ENCODE measurements around the gene GORASP1.
A peak's percentile ranks its signal among the peaks of the same experiment; 100 is the strongest.

GORASP1 gene

GRCh38 chr3:39134305-39134704 lies 26.9 kb upstream of the GORASP1 start:
- H3K4me3 ChIP-seq (ENCODE audit: low read depth in 1 of 2, low read length in 2 of 2), result no peak overlapping the region
- H3K9ac ChIP-seq (ENCODE audit: low read depth in 1 of 2, low read length in 2 of 2), result no peak overlapping the region
- H3K36me3 ChIP-seq (ENCODE audit: control insufficient read depth in 1 of 2, insufficient read depth in 2 of 2, low read length in 2 of 2), result peaks cover 0 to 3% of the 10 kb centered on the region in 2 donors
- no peaks in the 10 kb centered on the region for H3K9me3 ChIP-seq (ENCODE audit: control insufficient read depth in 1 of 2, low read length in 2 of 2)
- H3K27ac ChIP-seq (ENCODE audit: low read depth, low read length), result no peak overlapping the region
- peaks cover 0 to 7% of the 10 kb centered on the region in 2 donors for H3K4me1 ChIP-seq (ENCODE audit: control insufficient read depth in 1 of 2, insufficient read depth in 2 of 2, low read length in 2 of 2)
- H3K27me3 ChIP-seq (ENCODE audit: control insufficient read depth in 1 of 2, insufficient read depth in 2 of 2, low read length in 2 of 2), result no peaks in the 10 kb centered on the region

- Histone ChIP-seq H3K9ac (ENCODE audit: low read depth in 1 of 2, low read length in 2 of 2) (no peak overlapping the region), H3K27me3 (ENCODE audit: control insufficient read depth in 1 of 2, insufficient read depth in 2 of 2, low read length in 2 of 2) (no peaks in the 10 kb centered on the region), H3K27ac (ENCODE audit: low read depth, low read length) (no peak overlapping the region), H3K4me1 (ENCODE audit: control insufficient read depth in 1 of 2, insufficient read depth in 2 of 2, low read length in 2 of 2) (peaks cover 0 to 7% of the 10 kb centered on the region in 2 donors), H3K4me3 (ENCODE audit: low read depth in 1 of 2, low read length in 2 of 2) (no peak overlapping the region), H3K9me3 (ENCODE audit: control insufficient read depth in 1 of 2, low read length in 2 of 2) (no peaks in the 10 kb centered on the region), H3K36me3 (ENCODE audit: control insufficient read depth in 1 of 2, insufficient read depth in 2 of 2, low read length in 2 of 2) (peaks cover 0 to 3% of the 10 kb centered on the region in 2 donors)
Measured at GRCh38 chr3:39133822-39134221, 26.4 kb upstream of the GORASP1 start.

GRCh38 chr3:39133093-39133490 lies 25.7 kb upstream of the GORASP1 start:
- H3K36me3 ChIP-seq (ENCODE audit: control insufficient read depth in 1 of 2, insufficient read depth in 2 of 2, low read length in 2 of 2), result no peaks in the 10 kb centered on the region
- H3K9ac ChIP-seq (ENCODE audit: low read depth in 1 of 2, low read length in 2 of 2), result no peak overlapping the region
- no peak overlapping the region for H3K27ac ChIP-seq (ENCODE audit: low read depth, low read length)
- no peak overlapping the region for H3K4me3 ChIP-seq (ENCODE audit: low read depth in 1 of 2, low read length in 2 of 2)
- H3K9me3 ChIP-seq (ENCODE audit: control insufficient read depth in 1 of 2, low read length in 2 of 2), result no peaks in the 10 kb centered on the region
- no peaks in the 10 kb centered on the region for H3K27me3 ChIP-seq (ENCODE audit: control insufficient read depth in 1 of 2, insufficient read depth in 2 of 2, low read length in 2 of 2)
- H3K4me1 ChIP-seq (ENCODE audit: control insufficient read depth in 1 of 2, insufficient read depth in 2 of 2, low read length in 2 of 2), result peaks cover 0 to 7% of the 10 kb centered on the region in 2 donors

GRCh38 chr3:39132096-39133092 lies 25.0 kb upstream of the GORASP1 start:
- Histone ChIP-seq H3K4me3 (ENCODE audit: low read depth in 1 of 2, low read length in 2 of 2) (no peak overlapping the region), H3K9ac (ENCODE audit: low read depth in 1 of 2, low read length in 2 of 2) (no peak overlapping the region), H3K27me3 (ENCODE audit: control insufficient read depth in 1 of 2, insufficient read depth in 2 of 2, low read length in 2 of 2) (no peaks in the 10 kb centered on the region), H3K36me3 (ENCODE audit: control insufficient read depth in 1 of 2, insufficient read depth in 2 of 2, low read length in 2 of 2) (no peaks in the 10 kb centered on the region), H3K27ac (ENCODE audit: low read depth, low read length) (no peak overlapping the region), H3K4me1 (ENCODE audit: control insufficient read depth in 1 of 2, insufficient read depth in 2 of 2, low read length in 2 of 2) (peaks cover 0 to 7% of the 10 kb centered on the region in 2 donors), H3K9me3 (ENCODE audit: control insufficient read depth in 1 of 2, low read length in 2 of 2) (no peaks in the 10 kb centered on the region)

GRCh38 chr3:39130693-39131265 lies 23.4 kb upstream of the GORASP1 start:
- Histone ChIP-seq H3K4me1 (ENCODE audit: control insufficient read depth in 1 of 2, insufficient read depth in 2 of 2, low read length in 2 of 2) (peaks cover 11 to 17% of the 10 kb centered on the region in 2 donors), H3K27ac (ENCODE audit: low read depth, low read length) (no peak overlapping the region), H3K9me3 (ENCODE audit: control insufficient read depth in 1 of 2, low read length in 2 of 2) (no peaks in the 10 kb centered on the region), H3K27me3 (ENCODE audit: control insufficient read depth in 1 of 2, insufficient read depth in 2 of 2, low read length in 2 of 2) (no peaks in the 10 kb centered on the region), H3K9ac (ENCODE audit: low read depth in 1 of 2, low read length in 2 of 2) (no peak overlapping the region), H3K36me3 (ENCODE audit: control insufficient read depth in 1 of 2, insufficient read depth in 2 of 2, low read length in 2 of 2) (no peaks in the 10 kb centered on the region), H3K4me3 (ENCODE audit: low read depth in 1 of 2, low read length in 2 of 2) (no peak overlapping the region)

- Histone ChIP-seq H3K27me3 (ENCODE audit: control insufficient read depth in 1 of 2, insufficient read depth in 2 of 2, low read length in 2 of 2) (no peaks in the 10 kb centered on the region), H3K9me3 (ENCODE audit: control insufficient read depth in 1 of 2, low read length in 2 of 2) (no peaks in the 10 kb centered on the region), H3K36me3 (ENCODE audit: control insufficient read depth in 1 of 2, insufficient read depth in 2 of 2, low read length in 2 of 2) (no peaks in the 10 kb centered on the region), H3K4me1 (ENCODE audit: control insufficient read depth in 1 of 2, insufficient read depth in 2 of 2, low read length in 2 of 2) (peaks cover 16 to 23% of the 10 kb centered on the region in 2 donors), H3K9ac (ENCODE audit: low read depth in 1 of 2, low read length in 2 of 2) (no peak overlapping the region), H3K4me3 (ENCODE audit: low read depth in 1 of 2, low read length in 2 of 2) (no peak overlapping the region), H3K27ac (ENCODE audit: low read depth, low read length) (no peak overlapping the region)
Measured at GRCh38 chr3:39130026-39130425, 22.6 kb upstream of the GORASP1 start.

GRCh38 chr3:39128951-39129350 lies 21.5 kb upstream of the GORASP1 start:
- Histone ChIP-seq H3K36me3 (ENCODE audit: control insufficient read depth in 1 of 2, insufficient read depth in 2 of 2, low read length in 2 of 2) (no peaks in the 10 kb centered on the region), H3K9ac (ENCODE audit: low read depth in 1 of 2, low read length in 2 of 2) (no peak overlapping the region), H3K4me3 (ENCODE audit: low read depth in 1 of 2, low read length in 2 of 2) (no peak overlapping the region), H3K27ac (ENCODE audit: low read depth, low read length) (no peak overlapping the region), H3K4me1 (ENCODE audit: control insufficient read depth in 1 of 2, insufficient read depth in 2 of 2, low read length in 2 of 2) (peaks cover 16 to 18% of the 10 kb centered on the region in 2 donors), H3K9me3 (ENCODE audit: control insufficient read depth in 1 of 2, low read length in 2 of 2) (no peaks in the 10 kb centered on the region), H3K27me3 (ENCODE audit: control insufficient read depth in 1 of 2, insufficient read depth in 2 of 2, low read length in 2 of 2) (no peaks in the 10 kb centered on the region)

GRCh38 chr3:39127908-39128304 lies 20.5 kb upstream of the GORASP1 start:
- Histone ChIP-seq H3K9me3 (ENCODE audit: control insufficient read depth in 1 of 2, low read length in 2 of 2) (no peaks in the 10 kb centered on the region), H3K27me3 (ENCODE audit: control insufficient read depth in 1 of 2, insufficient read depth in 2 of 2, low read length in 2 of 2) (no peaks in the 10 kb centered on the region), H3K27ac (ENCODE audit: low read depth, low read length) (no peak overlapping the region), H3K4me1 (ENCODE audit: control insufficient read depth in 1 of 2, insufficient read depth in 2 of 2, low read length in 2 of 2) (peaks cover 16 to 18% of the 10 kb centered on the region in 2 donors), H3K4me3 (ENCODE audit: low read depth in 1 of 2, low read length in 2 of 2) (no peak overlapping the region), H3K36me3 (ENCODE audit: control insufficient read depth in 1 of 2, insufficient read depth in 2 of 2, low read length in 2 of 2) (no peaks in the 10 kb centered on the region), H3K9ac (ENCODE audit: low read depth in 1 of 2, low read length in 2 of 2) (no peak overlapping the region)

- Histone ChIP-seq H3K4me3 (ENCODE audit: low read depth in 1 of 2, low read length in 2 of 2) (no peak overlapping the region), H3K4me1 (ENCODE audit: control insufficient read depth in 1 of 2, insufficient read depth in 2 of 2, low read length in 2 of 2) (peaks cover 16 to 18% of the 10 kb centered on the region in 2 donors), H3K27ac (ENCODE audit: low read depth, low read length) (no peak overlapping the region), H3K9ac (ENCODE audit: low read depth in 1 of 2, low read length in 2 of 2) (no peak overlapping the region), H3K27me3 (ENCODE audit: control insufficient read depth in 1 of 2, insufficient read depth in 2 of 2, low read length in 2 of 2) (no peaks in the 10 kb centered on the region), H3K9me3 (ENCODE audit: control insufficient read depth in 1 of 2, low read length in 2 of 2) (no peaks in the 10 kb centered on the region), H3K36me3 (ENCODE audit: control insufficient read depth in 1 of 2, insufficient read depth in 2 of 2, low read length in 2 of 2) (no peaks in the 10 kb centered on the region)
Measured at GRCh38 chr3:39127269-39127907, 20.0 kb upstream of the GORASP1 start.

- H3K27me3 ChIP-seq (ENCODE audit: control insufficient read depth in 1 of 2, insufficient read depth in 2 of 2, low read length in 2 of 2), result no peaks in the 10 kb centered on the region
- H3K27ac ChIP-seq (ENCODE audit: low read depth, low read length), result no peak overlapping the region
- H3K9me3 ChIP-seq (ENCODE audit: control insufficient read depth in 1 of 2, low read length in 2 of 2), result no peaks in the 10 kb centered on the region
- H3K36me3 ChIP-seq (ENCODE audit: control insufficient read depth in 1 of 2, insufficient read depth in 2 of 2, low read length in 2 of 2), result no peaks in the 10 kb centered on the region
- peaks cover 16 to 18% of the 10 kb centered on the region in 2 donors for H3K4me1 ChIP-seq (ENCODE audit: control insufficient read depth in 1 of 2, insufficient read depth in 2 of 2, low read length in 2 of 2)
- peak overlapping the region; percentile 10 to 15 for H3K9ac ChIP-seq (ENCODE audit: low read depth in 1 of 2, low read length in 2 of 2)
- H3K4me3 ChIP-seq (ENCODE audit: low read depth in 1 of 2, low read length in 2 of 2), result no peak overlapping the region
Measured at GRCh38 chr3:39126532-39127071, 19.2 kb upstream of the GORASP1 start.

Measured in duodenal mucosa (tissue), 2 donors.